ENCODE results near the gene MCTP1.
"Not testable (repeated sequence)": the region's sequence is repeated elsewhere in the genome, so short reads cannot be mapped to it uniquely, and the experiment has no call there.

MCTP1 gene

DNA sequence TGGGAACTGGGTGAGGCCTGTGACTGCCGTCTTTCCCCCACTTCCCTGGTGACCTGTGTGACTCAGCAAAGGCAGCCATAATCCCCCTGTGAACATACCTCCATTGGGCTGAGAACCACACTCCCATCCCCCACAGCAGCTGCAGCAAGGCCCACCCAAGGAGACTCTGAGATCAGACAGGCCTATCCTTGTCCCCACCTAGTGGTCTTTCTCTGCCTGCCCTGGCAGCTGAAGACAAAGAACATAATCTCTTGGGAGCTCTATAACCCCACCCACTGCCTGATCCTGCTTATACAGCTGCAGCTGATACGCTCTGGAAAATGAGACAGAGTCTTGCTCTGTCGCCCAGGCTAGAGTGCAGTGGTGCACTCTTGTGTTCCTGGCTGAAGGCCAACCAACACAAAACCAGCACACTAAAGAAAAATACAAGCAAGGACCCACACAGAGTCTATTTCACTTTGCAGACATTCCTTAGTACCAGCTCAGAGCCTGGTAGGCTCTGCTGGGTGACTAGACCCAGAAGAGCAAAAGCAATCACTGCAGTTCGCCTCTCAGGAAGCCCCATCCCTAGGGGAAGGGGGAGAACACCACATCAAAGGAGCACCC, 106.7 kb downstream of the MCTP1 start:
- DNase-seq (ENCODE audit: low read depth): no peak

DNA sequence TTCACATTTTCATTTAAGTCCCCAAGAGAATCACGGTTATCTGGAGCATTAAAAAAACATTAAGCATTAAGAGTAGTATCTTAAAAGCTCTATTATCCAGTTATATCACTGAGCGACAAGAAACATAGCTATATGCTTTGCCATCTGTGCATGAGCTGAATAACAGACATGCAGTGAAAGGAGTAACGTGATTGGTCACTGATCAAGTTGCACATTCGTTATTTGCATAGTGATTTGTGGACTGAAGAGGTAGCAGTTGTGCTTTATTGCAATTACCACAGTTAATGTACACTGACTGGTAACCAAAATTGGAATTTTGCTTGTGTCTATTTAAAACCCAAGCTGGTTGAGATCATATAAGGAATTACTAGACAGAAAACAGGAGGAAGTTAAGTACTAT, 107.4 kb downstream of the MCTP1 start:
- no peak for DNase-seq (ENCODE audit: low read depth)

DNA sequence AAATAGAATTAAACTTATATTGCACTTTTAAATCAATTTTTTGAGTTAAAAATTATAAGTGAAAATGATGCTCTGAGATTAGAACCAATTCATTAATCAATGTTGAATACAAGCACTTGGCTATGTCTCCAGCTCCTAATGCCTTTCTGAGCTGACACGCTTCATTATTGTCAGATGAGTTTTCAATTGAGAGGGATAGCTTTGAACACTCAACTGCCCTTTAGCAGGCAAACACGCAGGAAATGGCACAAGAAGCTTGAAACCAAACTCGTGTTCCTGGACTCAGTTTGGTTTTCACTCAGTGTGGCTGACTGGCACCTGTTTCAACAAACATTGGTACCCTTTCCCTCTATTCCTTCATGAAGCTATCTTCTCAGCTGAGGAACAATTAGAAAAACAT, 109.8 kb downstream of the MCTP1 start:
- no peak for DNase-seq (ENCODE audit: low read depth)

DNA sequence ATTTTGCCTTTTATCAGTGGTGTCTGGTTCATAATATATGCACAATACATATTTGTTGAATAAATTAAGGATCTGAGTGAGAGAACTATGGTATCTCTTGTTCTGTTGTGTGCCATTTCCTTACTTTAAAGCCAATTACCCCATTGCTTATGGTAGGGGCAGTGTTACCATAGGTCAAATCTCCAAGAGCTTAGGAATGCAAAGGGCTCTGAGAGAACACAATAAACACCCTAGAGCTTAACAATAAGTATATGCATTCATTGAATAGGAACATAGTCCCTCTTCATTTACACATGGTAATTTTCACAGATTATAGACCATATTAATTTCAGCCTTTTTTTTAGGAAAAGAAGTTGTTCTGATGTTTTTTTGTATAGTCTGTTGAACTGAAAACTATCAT, 112.2 kb downstream of the MCTP1 start:
- no peak for DNase-seq (ENCODE audit: low read depth)

DNA sequence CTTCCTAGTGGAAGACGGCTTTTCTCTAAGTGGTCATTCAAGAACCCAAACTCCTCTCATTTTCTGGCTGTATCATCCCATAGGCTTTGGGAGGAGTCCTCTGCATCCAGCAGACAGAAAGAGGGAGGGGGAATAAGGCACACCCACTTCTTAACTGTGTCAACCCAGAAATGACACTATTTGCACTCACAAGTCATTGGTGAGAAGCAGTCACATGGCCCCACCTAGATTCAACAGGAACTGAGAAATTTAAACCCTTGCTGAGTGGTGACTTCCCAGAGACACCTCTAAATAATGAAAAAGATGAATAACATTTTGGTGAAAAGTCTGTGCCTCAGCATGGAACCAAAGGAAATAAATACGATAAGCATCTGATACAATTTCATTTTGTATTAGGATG, 120.0 kb downstream of the MCTP1 start:
- no peak for DNase-seq (ENCODE audit: low read depth)

DNA sequence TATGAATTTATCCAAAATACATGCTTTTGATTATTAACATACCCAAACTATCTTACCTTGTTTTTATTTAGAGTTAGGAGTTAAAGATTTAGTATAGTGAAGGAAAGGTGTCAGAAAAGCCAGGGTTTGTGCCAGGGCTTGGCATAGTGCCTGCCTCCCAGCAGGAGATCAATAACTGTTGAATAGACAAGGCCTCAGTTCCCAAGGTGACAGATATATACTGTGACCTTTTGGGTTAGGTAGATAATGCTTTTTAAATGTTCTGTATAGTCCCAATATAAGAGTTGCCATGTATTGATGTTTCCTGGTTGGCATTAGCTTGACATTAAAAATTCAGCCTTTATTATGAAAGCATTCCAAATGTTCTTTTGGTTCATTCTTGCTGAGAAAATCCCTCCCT, 121.8 kb downstream of the MCTP1 start:
- no peak for DNase-seq (ENCODE audit: low read depth)

DNA sequence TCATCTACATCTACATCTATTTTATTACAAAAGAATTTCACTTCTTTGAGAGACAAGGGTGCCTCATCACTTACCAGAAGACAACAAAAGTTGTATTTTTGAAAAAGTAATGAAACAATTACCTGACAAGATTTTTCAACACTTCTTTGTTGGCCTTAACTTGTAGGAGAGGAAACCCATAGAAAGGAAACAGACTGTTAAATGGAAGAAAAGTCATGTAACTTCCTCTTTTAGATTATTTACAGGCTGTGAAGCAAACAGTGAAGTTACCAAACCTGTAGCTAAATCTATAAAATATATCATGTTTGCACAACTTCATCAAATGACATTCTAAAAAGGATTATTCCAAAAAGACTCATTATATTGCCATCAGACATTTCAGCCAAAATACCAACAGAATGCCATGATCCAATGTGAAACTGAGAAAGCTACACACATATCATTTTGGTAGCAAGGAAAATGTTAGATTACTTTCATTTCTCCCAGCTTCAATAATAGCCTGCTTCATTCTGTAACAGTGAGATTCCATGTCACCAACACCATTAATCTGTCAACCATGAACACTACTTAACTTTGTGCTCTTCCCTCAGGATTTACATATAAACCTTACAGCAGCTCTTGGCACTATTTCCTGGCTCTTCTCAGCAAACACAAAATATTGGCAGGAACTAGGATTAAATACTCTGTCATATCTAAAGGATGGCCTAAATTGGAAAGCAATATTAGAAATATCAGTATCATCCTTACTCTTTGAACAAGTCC, 122.5 kb downstream of the MCTP1 start:
- DNase-seq (ENCODE audit: low read depth): no peak

DNA sequence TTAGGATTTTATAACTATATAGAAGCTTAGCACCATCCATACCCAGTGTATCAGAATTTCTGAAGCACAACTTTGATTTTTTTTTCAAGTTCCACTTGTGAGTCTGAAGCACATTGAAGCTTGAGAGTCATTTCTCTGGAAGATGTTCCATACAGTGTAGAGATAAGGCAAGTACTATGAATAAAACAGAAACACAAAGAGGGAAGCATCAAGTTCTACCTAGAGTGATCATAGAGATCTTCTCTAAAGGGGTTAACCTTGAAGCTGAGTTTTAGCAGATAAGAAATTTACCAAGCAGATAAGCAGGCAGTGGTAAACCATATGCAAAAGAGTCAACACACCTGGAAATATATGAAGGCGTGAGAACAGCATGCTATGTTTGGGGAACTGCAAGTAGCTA, 125.3 kb downstream of the MCTP1 start:
- no peak for DNase-seq (ENCODE audit: low read depth)

DNA sequence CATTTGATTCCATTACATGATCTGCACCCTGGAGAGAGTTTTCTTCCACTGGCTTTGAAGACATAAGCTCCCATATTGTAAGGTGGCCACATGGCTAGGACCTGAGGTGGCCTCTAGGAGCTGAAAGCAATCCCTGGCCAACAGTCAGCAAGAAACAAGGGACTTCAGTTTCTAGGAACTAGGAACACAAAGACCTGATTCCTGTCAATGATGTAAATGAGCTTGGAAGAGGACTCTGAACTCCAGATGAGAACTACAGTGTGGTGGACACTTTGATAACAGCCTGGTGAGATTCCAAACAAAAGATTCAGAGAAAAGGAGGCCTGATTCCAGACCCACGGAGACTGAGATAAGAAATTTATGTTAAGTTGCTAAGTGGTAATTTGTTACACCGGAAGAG, 129.0 kb downstream of the MCTP1 start:
- DNase-seq (ENCODE audit: low read depth): no peak

DNA sequence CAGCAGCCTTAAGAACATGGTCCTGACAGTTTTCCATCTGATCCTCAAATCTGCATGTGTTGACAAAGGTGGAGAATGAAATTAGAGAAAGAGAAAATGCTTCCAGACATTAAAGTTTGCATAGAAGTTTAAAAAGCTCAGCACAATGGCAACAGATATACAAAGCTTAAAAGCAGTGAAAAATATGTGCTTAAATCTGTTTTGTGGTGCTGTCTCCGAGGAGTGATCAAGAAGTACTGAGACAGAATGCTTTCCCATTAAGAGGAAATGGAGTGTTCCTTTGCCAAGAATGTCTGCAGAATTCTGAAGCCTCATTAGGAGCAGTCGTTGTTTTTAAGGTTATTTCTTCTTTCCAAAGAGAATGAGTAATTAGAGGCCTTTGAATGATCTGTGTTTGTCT, 131.4 kb downstream of the MCTP1 start:
- DNase-seq (ENCODE audit: low read depth): no peak

DNA sequence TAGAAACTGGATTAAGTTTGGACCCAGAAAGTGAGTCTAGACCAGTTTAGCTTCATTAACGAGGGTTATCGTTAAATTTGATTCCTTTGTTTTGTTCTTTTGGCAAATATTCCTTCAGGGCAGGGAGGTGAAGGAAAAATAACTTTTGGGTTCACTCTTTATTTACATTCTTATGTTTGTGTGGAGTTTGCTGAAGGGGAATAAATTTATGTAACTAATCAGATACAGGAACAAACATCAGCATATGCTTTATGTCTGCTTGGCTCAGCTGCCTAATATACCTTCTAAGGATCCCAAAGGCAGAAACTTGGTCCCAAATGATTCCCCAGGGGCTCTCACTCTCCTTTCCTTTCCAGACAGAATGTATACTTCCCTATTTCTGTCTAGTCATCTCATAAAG, 132.4 kb downstream of the MCTP1 start:
- no peak for DNase-seq (ENCODE audit: low read depth)

DNA sequence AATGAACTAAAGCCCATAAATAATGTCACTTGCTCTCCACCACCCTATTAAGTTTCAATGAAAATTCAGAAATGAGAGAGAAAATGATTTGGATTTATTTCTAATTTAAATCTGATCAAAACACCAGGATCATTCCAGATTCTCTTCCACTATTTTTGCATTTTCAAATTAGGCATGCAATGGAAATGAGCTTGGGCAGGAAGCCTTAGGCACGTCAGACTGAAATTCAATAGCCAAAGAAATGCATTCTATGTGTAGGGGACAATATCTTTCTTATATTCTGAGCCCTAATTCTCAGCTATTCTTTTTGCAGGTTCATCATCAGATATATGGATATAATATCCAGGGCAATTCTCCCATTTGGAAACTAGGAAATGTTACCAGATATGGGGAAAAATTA, 132.8 kb downstream of the MCTP1 start:
- no peak for DNase-seq (ENCODE audit: low read depth)

DNA sequence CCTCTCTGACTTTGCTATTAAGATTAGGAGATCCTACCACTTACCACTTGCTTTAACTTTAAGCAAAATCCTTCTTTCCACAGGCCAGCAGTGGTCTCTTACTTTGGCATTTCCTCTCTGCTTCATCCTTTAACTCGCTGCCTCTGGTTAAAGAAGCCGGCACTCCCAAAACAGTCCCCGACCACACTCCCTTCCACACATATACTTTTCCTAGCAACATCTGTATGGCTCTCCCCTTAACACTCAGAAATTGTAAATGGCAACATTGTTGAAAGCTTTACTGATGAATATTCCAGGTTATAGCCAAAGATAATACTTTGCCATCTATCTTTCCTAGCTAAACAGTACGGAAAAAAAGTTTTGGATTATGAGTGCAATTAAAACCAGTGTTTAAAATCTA, 133.2 kb downstream of the MCTP1 start:
- no peak for DNase-seq (ENCODE audit: low read depth)

DNA sequence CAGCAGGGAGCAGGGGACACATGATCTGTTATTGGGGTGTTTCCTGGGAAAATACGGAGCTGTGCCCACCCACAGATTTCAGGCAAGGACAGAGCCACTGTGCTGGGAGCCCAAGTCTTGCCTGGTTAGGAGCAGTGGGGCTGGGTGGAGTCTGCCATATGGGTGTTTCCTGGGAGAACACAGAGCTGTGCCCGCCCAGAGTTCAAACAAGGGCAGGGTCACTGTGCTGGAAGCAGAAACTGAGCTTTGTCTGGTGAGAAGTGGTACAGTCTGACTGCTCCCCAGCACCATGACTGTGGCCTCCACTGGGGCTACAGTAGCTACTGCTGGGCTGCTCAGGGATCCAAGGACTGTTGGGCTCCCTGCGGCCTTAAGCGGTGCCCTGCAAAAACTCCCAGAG, 135.5 kb downstream of the MCTP1 start:
- DNase-seq (ENCODE audit: low read depth): no peak

DNA sequence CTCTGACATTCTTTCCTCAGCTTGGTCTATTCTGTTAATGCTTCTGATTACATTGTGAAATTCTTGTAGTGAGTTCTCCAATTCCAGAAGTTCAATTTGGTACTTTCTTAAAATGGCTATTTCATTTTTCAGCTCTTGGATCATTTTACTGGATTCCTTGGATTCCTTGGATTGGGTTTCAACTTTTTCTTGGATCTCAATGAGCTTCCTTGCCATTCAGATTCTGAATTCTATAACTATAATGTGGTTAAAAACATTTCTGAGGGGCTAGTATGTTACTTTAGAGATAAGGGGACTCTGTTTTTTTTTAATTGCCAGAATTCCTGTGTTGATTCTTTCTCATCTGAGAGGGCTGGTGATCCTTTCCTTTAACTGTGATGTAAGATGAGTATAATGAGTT, 136.4 kb downstream of the MCTP1 start:
- DNase-seq (ENCODE audit: low read depth): no peak

DNA sequence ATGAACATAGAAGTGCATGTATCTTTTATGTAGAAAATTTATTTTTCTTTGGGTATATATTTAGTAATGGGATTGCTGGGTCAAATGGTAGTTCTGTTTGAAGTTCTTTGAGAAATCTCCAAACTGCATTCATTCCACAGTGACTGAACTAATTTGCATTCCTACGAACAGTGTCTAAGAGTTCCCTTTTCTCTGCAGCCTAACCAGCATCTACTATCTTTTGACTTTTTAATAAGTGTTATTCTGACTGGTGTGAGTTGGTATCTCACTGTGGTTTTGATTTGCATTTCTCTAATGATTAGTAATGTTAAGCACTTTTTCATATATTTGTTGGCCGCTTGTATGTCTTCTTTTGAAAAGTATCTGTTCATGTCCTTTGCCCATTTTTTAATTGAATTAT, 141.0 kb downstream of the MCTP1 start:
- not testable (repeated sequence) for DNase-seq (ENCODE audit: low read depth)

DNA sequence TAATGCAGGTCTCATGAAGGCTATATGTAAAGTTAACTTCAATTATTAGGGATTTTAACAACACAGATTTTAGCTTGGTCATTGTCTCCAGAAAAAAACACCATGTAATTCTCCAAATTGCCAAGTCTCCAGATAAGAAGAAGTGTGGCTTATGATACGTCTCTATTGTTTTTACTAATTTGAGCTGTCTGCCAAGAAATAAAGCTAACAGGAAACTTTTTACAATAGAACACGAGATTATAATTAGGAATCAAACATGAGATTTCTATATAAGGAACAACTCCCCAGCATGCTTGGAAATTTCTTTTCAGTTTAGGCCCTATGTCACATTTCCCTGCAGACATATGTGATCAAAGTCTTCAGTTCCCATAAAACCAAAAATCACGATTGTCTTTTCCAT, 142.7 kb downstream of the MCTP1 start:
- DNase-seq (ENCODE audit: low read depth): no peak

DNA sequence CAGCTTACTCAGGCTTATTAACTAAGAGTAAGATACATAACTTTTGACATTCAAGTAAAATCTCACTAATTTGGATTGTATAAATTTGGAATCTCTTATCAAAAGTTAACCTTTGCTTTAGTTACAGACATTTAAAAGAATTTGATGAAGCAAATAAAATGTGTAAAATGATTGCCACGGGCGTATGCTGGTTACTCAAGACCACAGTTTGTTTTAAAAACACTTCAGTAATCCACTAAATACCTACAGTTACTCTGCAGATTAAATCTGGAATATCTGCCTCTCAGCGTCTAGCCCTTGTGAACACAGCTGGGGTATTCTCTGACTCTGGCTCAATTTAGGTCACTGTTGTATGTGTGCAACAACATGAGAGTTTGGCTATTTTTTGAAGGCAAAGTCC, 143.8 kb downstream of the MCTP1 start:
- no peak for DNase-seq (ENCODE audit: low read depth)

DNA sequence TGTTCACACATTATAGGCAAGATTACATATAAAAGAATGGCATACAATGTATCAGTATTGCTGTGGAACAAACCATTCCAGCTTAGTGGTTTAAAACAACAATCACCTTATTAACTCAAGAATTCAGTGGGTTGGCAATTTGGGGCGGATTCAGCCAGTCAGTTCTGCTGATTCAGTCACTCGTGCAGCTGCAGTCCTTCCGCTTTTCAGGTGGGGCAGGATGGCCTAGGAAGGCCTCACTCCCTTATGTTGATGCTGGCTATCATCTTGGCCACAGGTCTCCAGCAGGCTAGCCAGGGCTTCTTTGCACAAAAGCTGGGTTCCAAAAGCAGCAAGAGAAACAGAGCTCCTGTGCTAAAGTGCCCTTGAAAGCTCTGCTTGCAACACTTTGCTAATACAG, 150.6 kb downstream of the MCTP1 start:
- DNase-seq (ENCODE audit: low read depth): no peak

DNA sequence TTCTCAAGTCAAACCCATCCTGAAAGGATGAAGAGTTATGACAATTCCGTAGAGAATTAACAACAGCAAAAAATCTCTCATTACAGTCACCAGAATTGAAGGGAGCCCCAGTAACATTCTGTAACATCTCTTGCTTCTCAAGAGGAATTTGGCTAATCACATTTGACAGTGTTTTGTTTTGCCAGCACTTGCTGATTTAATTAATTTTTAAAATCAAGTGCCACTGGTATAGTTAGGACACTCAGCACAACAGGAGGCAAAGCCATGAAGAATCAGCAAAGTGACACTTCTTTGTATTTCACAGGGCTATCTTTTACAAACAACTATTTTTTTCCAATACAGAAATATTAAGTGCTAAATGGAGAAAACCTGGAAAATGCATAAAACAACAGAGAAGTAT, 152.8 kb downstream of the MCTP1 start:
- DNase-seq (ENCODE audit: low read depth): no peak

DNA sequence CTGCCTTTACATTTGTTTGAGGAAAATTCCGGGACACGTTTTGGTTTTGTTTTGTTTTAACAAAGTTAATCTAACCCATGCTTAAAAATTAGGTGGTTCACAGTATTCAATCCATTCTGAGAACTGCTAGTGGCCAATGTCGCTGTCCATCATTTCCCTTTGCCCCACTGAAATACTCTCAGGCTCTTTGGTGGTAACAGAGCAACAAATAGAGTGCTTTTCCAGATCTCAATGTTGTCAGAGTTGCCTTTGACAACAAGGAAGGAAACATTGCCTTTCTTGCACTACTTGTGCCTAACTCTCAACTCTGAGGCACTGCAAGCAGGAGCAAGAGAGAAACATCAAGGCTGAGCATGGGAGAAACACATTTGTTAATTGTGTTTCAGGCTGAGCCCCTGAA, 154.0 kb downstream of the MCTP1 start:
- DNase-seq (ENCODE audit: low read depth): no peak

DNA sequence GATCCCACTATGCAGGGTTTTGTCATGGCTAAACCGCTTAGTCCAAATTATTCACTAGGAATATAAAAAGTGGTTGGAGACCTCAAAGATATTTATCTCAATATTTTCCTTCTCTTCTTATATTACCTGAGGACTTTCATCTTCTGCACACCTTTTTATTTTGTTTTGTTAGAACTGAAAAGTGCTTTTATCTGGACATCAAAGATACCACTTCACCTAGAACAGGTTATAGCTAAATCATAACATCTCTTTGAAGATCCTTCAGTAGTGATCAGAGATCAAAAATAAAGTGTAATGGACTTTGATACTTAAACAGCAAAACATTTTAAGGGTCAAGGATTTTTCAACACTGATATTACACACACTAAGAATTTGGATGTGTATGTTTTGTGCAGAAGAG, 160.2 kb downstream of the MCTP1 start:
- DNase-seq (ENCODE audit: low read depth): no peak

DNA sequence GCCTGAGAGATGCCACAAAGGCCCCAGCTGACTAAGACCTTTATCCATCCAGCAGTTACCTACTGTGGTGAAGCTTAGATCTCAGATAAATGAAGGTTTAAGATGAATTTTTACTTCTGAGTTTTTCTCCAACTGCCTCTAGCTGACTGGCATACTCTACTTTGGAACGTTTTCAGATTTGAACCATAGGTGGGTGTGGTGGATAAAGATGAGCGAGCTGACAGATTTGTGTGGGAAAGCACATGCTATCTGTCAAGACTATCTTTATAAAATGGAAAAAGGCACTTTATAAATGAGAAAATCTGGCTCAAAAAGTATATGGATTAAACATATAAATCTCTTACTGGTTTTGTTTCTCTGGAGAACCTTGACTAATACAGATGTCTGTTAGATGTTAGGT, 160.8 kb downstream of the MCTP1 start:
- DNase-seq (ENCODE audit: low read depth): no peak

DNA sequence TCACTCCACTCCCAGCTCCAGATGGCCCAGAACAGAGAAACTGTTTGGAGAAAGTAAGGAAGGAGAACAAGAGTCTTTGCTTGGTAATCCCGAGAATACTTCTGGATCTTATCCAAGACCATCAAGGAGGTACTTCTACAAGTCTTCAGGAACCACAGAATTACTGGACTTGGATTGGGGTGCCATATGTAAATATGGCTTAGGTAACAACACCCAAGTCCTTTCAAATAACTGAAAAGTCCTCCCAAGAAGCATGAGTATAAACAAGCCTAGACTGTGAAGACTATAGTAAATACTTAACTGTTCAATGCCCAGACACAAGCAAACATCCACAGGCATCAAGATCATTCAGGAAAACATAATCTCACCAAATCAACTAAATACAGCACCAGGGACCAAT, 170.0 kb downstream of the MCTP1 start:
- DNase-seq (ENCODE audit: low read depth): no peak
